ENCODE results near the gene NUB1.

The NUB1 gene

DNA sequence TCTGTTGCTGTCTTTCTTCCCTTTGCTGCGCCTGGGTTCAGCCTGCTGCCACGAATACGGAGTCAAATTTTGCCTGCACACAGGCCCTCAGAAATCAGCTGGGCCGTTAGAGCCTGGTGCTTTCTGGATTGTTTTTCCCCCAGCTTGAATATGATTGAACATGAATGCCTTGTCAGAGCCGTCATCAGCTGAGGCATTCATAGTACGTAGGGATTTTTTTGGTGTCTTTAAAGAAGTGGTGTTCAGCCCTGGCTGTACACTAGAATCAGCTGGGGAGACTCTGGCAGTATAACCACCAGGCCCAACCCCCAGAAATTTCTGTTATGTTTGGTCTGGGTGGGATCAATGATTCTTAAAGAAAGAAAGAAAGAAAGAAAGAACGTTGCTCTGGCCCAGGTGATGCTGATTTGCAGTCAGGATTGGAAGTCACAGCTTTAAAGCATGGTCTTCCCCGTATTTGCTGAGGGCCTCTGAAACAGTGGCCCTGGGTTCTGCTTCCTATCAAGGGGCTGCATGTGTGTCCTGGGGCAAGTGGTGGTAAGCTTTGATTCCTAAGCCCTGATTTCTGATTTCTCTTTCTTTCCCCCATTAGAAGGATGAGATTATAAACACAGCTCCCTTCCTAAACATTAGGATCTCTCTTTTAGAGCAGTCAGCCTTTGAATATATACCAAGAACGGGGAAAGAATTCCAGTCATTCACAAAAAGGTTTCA is 24.7 kb downstream of the NUB1 start:
- POLR2A ChIA-PET = interaction anchor here (0.5 to 1.7 kb wide), 6 partner anchors 10 to 95 kb away, joined by 3 to 4 read pairs (median 4); no protein-coding TSS in a partner anchor
- CTCF ChIA-PET = interaction anchor here (0.9 to 11.3 kb wide), 8 partner anchors 13 to 392 kb away, joined by 3 to 270 read pairs (median 7); no protein-coding TSS in a partner anchor
- TF ChIP-seq, protein P1, sequence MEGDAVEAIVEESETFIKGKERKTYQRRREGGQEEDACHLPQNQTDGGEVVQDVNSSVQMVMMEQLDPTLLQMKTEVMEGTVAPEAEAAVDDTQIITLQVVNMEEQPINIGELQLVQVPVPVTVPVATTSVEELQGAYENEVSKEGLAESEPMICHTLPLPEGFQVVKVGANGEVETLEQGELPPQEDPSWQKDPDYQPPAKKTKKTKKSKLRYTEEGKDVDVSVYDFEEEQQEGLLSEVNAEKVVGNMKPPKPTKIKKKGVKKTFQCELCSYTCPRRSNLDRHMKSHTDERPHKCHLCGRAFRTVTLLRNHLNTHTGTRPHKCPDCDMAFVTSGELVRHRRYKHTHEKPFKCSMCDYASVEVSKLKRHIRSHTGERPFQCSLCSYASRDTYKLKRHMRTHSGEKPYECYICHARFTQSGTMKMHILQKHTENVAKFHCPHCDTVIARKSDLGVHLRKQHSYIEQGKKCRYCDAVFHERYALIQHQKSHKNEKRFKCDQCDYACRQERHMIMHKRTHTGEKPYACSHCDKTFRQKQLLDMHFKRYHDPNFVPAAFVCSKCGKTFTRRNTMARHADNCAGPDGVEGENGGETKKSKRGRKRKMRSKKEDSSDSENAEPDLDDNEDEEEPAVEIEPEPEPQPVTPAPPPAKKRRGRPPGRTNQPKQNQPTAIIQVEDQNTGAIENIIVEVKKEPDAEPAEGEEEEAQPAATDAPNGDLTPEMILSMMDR (IDR thresholded peaks at IDR 0.05; ENCODE audit: insufficient read depth, low read length, missing control alignments) = no peak
- DNase-seq (ENCODE audit: low read depth, low spot score) = no peak
- H3K4me3 ChIP-seq (ENCODE audit: low read depth, low read length) = no peak overlapping the region

DNA sequence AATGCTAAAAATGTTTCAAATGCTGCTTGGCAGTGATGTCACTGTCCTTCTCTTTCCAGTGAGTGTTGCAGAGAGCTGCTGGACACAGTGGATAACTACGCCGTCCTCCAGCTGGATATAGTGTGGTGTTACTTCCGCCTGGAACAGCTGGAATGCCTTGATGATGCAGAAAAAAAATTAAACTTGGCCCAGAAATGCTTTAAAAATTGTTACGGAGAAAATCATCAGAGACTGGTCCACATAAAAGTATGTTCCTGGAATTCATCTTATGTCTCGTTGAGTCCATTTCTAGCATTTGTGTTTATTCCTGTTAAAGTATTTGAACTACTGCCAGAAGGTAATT is 25.2 kb downstream of the NUB1 start:
- no peak for DNase-seq (ENCODE audit: low read depth, low spot score)
- no peak overlapping the region for H3K4me3 ChIP-seq (ENCODE audit: low read depth, low read length)
- ChIA-PET POLR2A (interaction anchor here (0.9 to 1.7 kb wide), 4 partner anchors 11 to 95 kb away, joined by 3 to 4 read pairs (median 4); no protein-coding TSS in a partner anchor), CTCF (interaction anchor here (1.0 to 11.3 kb wide), 9 partner anchors 14 to 392 kb away, joined by 3 to 270 read pairs (median 10); no protein-coding TSS in a partner anchor)
- TF ChIP-seq, protein P1 (IDR thresholded peaks at IDR 0.05; ENCODE audit: insufficient read depth, low read length, missing control alignments) = no peak

DNA sequence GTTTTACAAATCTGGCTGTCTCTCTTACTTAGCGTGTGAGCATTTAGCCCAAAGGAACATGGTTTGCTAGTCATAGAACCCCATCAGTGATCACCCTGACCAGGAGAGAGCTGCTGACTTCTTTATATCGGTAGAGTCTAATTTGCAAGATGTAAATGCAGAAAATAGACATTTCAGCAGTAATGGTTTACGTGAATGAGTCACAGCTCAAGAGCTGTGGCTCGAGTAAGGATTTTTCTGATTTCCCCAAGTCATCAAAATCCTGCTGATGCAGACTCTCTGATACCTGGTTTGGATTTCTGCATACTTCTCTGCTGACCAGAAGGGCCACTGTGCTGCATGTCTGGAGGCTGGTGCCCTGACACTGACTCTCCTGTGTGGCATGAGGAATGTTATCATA is 25.7 kb downstream of the NUB1 start:
- no peak overlapping the region for H3K4me3 ChIP-seq (ENCODE audit: low read depth, low read length)
- no peak for DNase-seq (ENCODE audit: low read depth, low spot score)
- ChIA-PET CTCF (interaction anchor here (1.0 to 11.3 kb wide), 8 partner anchors 14 to 391 kb away, joined by 3 to 270 read pairs (median 10); no protein-coding TSS in a partner anchor), POLR2A (interaction anchor here (0.9 to 1.7 kb wide), 4 partner anchors 11 to 94 kb away, joined by 3 to 4 read pairs (median 4); no protein-coding TSS in a partner anchor)
- TF ChIP-seq, protein P1 (IDR thresholded peaks at IDR 0.05; ENCODE audit: insufficient read depth, low read length, missing control alignments) = no peak

DNA sequence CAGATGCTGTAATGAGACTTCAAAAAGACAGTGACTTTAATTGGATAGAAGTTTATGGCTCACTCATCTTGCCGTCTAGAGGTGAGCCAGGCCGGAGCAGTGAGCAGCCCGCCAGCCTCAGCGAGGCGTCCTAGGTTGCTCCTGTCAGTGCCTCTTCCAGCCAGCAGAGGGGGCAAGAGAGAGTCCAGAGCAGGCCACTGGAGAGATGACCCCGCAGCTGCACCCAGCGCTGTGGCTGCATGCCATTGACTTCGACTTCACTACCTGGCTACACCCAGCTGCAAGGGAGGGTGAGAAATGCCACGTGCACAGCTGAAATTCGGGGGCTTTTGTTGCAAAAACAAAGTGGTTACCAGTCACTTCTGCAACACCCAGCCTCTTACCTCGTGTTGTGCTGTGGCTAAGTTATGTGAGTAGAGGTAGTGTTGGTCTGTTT is 26.5 kb downstream of the NUB1 start:
- CTCF ChIA-PET = interaction anchor here (0.6 to 11.3 kb wide), 36 partner anchors 8 to 414 kb away, joined by 3 to 270 read pairs (median 4); partner anchors contain the start of gene CRYGN
- no peak overlapping the region for H3K4me3 ChIP-seq (ENCODE audit: low read depth, low read length)
- no peak for DNase-seq (ENCODE audit: low read depth, low spot score)
- TF ChIP-seq, protein P1 (IDR thresholded peaks at IDR 0.05; ENCODE audit: insufficient read depth, low read length, missing control alignments) = peak; percentile 95
- POLR2A ChIA-PET = no interaction called here

DNA sequence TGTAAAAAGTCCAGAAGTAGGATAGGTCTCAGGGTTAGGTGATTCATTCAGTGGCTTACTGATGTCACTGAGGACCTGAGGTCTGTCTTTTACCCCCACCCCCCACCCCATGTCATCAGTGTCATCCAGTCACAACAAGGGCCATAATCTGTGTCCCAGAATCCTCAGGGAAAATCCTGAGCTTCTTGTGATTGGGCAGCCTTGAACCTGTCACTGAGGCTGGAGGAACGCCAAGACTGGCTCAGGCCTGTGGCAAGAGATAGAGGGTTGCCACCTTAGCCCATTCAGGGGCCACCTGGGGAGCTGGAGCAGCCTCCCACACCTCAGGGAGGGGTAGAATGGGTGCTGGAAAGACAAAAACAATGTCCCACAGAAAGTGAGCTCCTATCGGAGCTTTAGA is 29.7 kb downstream of the NUB1 start:
- CTCF ChIA-PET = interaction anchor here (0.9 to 11.3 kb wide), 7 partner anchors 9 to 387 kb away, joined by 3 to 270 read pairs (median 5); no protein-coding TSS in a partner anchor
- POLR2A ChIA-PET = no interaction called here
- TF ChIP-seq, protein P1 (IDR thresholded peaks at IDR 0.05; ENCODE audit: insufficient read depth, low read length, missing control alignments) = no peak
- DNase-seq (ENCODE audit: low read depth, low spot score) = no peak
- H3K4me3 ChIP-seq (ENCODE audit: low read depth, low read length) = no peak overlapping the region

DNA sequence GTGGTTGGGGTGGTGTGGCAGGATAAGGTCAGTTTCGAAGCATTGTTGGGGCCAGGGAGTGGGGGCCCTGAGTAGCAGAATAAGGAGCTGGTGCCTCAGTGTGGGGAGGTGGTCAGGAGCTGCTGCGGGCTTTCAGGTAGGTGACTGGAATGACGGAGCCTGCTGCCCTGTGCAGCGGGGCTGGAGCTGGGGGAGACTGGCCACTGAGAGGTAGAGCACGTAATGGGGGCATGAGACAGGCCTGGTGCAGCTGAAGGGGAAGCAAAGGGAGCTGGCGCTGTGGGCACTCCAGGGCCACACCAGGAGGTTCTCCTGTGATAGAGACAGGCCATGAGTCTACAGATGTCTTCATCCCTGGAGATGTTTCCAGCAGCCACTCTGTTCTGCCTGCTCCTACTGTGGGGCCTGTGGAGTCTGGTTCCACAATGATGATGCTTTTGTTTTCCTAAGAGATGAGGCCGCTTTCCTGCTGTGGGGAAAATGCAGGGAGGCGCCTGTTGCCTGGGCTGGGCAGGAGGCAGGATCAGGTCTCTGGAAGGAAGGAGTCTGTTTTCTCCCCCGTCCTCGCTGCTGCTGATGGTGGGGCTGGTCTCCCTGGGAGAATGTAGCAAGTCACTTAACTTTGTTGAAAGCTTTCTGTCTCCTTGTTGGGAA is 31.1 kb downstream of the NUB1 start:
- DNase-seq (ENCODE audit: low read depth, low spot score) = no peak
- CTCF ChIA-PET = interaction anchor here (1.6 to 11.3 kb wide), 4 partner anchors 18 to 386 kb away, joined by 3 to 270 read pairs (median 46); no protein-coding TSS in a partner anchor
- POLR2A ChIA-PET = interaction anchor here (0.6 kb wide), 1 partner anchor 56 kb away, joined by 3 read pairs; no protein-coding TSS in a partner anchor
- TF ChIP-seq, protein P1 (IDR thresholded peaks at IDR 0.05; ENCODE audit: insufficient read depth, low read length, missing control alignments) = no peak
- H3K4me3 ChIP-seq (ENCODE audit: low read depth, low read length) = no peak overlapping the region
